A549 treated with Hydrocortisone at 1 μM for 4 hours (cell line): ENCODE data around the gene TEX13B. TPM values are rescaled to one million over a fixed set of nuclear protein-coding genes. Genes with fewer than 3 reads are reported as not detected.

ENCODE experiments used
- total RNA-seq: library from RNA; stranded (reverse); fragments of 200-300 nt; extraction: Qiagen RNA extraction; gene quantifications from 5 replicates; pipeline ENCODE4 v1.2.3, GENCODE V29; 2022

TEX13B gene, protein sequence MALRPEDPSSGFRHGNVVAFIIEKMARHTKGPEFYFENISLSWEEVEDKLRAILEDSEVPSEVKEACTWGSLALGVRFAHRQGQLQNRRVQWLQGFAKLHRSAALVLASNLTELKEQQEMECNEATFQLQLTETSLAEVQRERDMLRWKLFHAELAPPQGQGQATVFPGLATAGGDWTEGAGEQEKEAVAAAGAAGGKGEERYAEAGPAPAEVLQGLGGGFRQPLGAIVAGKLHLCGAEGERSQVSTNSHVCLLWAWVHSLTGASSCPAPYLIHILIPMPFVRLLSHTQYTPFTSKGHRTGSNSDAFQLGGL
- not detected in 5 replicates for total RNA-seq

DNA sequence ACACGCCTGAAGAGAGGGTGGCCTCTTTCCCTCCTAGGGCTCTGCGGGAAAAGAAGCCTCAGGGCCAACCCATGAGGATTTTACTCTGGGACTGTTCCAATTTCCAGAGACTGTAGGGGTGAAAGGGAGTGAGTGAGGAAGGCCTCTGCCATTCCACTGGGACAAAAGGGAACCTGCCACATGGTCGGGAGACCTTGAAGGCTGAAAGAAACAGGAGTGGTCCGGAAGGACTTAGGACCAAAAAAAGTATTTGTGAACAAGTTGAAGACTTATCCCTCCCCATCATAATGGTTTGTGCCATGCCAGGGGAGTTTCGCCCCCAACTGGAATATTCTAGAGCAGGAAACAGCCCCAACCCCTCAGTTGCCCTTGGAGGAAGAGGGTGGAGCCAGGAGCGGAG is at the start of gene TEX13B:
Gene TEX13B, minus strand, starts transcription at position 15 of the 400 bp plus-strand sequence. CDS start 243 bp downstream, outside the sequence.

Other genes starting within 250 kb of the TEX13B start
- gene TSC22D3, start 206.6 kb downstream of the TEX13B start, total RNA-seq: 186 to 243 TPM (median 216 TPM) in 5 replicates
- not detected in 5 replicates for gene NCBP2L, start 204.6 kb downstream of the TEX13B start, total RNA-seq
- gene MID2, start 156.5 kb downstream of the TEX13B start, total RNA-seq: 7.1 to 10.4 TPM (median 7.9 TPM) in 5 replicates
- 0.20 to 0.65 TPM (median 0.24 TPM) in 5 replicates for gene VSIG1, start 62.7 kb upstream of the TEX13B start, total RNA-seq
- 65.9 to 88.7 TPM (median 77.4 TPM) in 5 replicates for gene PSMD10, start 109.2 kb upstream of the TEX13B start, total RNA-seq
- gene ATG4A, start 109.4 kb upstream of the TEX13B start, total RNA-seq: 7.4 to 10.2 TPM (median 7.9 TPM) in 5 replicates